NCI-H1436 treated with DMSO at 0.1 percent for 48 hours (cell line): Measurements from ENCODE around the gene KRT3.
"Not testable (repeated sequence)": the region's sequence is repeated elsewhere in the genome, so short reads cannot be mapped to it uniquely, and the experiment has no call there.

ENCODE experiments used
- DNase-seq: peaks from one replicate; lab custom pipeline; 2025; lab: John Stamatoyannopoulos, UW

The KRT3 gene

DNA sequence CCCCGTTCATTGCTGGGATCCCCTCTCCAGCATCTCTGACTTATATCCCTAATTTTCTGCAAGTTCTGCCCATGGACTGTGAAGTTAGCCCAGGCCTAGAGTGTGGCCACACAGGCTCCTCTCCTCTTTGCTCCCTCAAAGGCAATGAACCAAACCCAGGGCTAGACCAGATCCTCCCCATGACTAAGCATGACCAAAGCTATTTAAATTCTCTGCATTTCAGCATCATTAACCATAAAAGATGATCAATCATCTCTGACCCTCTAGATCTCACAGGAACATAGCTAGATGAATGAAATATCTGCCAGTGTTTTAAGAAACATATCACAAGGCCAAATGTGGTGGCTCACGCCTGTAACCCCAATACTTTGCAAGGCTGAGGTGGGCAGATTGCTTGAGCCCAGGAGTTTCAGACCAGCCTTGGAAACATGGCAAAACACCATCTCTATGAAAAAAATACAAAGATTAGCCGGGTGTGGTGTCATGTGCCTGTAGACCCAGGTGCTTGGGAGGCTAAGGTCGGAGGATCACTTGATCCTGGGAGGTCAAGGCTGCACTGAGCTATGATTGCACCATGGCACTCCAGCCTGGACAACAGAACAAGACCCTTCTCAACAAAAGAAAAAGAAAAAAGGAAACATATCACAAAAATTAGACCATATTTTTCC lies 2.2 kb upstream of the KRT3 start:
- DNase-seq, result no peak

DNA sequence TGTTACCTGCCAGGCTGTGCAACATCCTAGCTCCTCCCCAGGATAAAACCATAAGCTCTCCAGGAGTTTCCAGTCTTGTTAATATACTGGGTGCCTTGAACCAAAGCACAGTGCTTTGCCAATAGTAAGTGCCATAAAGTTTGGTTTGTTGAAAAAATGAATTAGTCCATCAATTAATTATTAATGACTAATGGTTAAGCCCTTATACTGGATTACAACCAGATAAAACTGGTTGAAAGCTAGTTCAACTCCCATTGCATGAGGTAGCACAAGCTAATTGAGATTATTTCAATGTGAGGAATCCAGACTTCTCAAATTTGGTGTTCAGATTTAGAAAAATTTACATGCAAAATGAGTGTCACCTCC lies 1.6 kb upstream of the KRT3 start:
- no peak for DNase-seq

DNA sequence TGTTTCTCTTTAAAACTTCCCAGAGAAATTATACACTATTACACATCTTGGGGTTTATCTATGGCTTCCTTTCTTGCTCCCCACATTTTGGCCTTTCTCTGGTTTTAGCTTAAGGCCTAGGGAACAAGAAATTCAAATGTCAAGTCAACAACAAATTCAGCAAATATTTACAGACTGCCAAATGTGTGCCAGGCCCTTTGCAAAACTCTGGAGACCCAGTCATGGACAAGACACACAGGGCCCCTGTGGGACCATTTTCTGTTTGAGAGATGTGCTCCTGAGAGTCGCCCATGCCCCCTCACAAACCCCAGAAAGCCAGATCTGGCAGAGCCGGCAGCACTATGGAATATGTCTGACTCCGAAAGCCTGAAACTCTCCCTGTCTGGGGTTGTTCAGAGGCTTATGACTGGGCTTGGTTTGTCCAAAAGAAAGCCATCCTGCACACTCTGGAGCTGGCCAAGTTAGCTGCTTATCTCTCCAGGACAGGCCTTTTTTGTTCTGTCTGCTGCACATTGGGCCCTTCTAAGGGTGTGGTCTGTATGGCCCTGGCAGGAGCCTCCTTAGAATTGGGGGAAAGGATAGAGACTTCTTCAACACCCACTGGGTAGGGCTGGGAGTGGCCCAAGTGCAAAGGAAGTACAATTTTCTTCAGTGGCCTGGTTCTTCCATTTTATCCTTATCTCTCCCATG lies 1.1 kb upstream of the KRT3 start:
- DNase-seq, result no peak

DNA sequence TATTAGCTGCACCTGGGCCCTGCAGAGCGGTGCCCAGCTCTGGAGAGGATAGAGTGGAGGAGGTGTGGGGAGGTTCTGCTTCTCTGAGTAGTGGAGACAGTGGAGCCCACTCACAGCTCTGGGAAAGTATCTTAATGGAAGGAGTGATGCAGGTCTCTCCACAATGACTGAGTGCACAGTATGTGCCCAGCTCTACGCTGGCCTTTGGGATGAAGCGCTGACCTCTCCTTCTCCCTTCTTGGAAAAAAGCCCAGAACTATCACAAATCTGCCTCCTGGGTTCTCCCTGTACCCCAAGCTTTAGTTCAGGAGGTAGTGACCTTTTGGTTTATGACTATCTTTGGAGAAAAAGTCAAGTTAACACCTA lies 495 bp upstream of the KRT3 start:
- DNase-seq, result no peak

DNA sequence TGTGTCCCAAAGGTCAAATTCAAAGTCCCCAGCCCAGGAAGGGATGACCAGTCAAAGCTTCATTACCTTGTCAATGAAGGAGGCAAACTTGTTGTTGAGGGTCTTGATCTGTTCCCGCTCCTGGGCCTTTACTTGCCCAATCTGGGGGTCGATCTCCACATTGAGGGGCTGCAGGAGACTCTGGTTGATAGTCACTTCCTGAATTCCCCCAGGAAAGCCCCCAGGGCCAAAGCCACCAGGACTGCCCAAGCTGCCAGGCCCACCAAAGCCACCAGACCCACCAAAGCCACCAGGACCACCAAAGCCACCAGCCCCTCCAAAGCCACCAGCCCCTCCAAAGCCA lies 614 bp downstream of the KRT3 start:
- DNase-seq, result not testable (repeated sequence)

GRCh38 chr12:52794479-52795331 lies 1.2 kb downstream of the KRT3 start:
- no peak for DNase-seq

GRCh38 chr12:52792185-52793029 lies 3.5 kb downstream of the KRT3 start:
- DNase-seq, result no peak

GRCh38 chr12:52791271-52792184 lies 4.4 kb downstream of the KRT3 start:
- no peak for DNase-seq

DNA sequence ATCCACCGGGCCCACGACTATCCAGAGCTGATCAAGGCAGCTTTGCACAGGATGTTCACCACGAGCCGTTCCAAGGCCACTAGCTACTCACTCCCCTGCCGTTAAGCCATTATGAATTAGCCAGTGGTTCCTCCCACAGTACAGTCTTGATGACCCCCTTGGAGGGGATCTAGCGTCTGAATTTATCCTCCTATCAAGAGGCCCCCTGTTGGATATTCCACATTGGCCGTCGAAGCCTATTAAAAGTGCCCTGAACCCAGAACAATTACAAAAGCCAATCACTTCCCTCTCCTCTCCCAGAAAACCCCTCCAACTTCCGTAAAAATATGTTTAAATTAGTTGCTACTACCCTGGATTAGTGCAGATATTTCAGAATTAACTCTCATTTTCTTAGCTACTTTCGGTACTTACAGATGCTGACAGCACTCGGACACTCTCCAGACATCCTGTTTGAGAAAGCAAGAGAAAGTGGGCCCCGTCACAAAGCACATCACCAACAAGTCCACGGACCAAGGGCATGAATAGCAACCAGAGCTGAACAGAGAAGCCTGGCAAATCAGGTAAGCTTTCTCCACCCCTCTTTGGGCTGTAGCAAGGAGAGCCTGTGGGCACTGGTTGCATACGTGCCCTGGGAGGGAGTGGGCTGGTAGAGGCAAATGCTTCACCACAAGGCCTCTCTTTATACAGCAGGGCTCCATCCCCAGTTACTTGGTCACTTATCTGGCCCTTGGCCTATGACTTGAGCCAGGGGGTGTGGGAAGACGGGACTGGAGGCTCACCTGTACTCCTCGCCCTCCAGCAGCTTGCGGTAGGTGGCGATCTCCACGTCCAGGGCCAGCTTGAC lies 5.3 kb downstream of the KRT3 start:
- no peak for DNase-seq

- no peak for DNase-seq
Measured at GRCh38 chr12:52789637-52790426, 6.1 kb downstream of the KRT3 start.

DNA sequence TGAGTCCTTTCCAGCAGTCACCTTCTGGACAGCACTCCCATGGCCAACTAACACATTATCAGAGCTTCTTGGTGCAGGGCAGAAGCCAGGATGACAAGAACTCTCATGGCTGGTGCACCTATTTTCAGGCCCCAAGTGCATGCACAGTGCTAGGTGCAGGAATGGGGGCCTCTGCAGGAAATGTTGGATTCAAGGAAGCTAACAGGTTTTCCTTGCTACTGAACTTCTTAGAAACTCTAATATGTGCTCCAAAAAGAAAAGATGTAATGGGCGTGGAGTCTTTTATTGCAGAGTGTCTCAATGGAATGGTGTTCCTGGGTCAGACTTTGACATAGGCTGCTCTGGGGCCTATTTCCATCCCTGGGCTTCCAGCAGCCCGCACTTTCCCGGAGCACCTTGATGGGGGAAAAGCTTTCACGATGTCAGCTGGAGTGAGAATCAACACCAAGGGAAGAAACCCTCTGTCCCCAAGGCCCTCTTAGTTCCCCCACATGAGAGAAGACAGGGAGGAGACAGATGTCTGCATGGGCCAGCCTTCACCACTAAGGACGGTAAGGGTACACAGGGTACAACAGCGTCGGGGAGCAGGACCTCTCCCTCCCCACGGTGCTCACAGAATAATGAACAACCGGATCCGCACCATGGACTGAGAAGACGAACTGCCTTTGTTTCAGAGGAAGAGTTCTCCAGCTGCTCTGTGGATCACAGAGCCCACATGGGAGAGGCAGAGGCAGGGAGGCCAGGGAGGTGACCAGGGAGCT lies 6.9 kb downstream of the KRT3 start:
- DNase-seq, result no peak

DNA sequence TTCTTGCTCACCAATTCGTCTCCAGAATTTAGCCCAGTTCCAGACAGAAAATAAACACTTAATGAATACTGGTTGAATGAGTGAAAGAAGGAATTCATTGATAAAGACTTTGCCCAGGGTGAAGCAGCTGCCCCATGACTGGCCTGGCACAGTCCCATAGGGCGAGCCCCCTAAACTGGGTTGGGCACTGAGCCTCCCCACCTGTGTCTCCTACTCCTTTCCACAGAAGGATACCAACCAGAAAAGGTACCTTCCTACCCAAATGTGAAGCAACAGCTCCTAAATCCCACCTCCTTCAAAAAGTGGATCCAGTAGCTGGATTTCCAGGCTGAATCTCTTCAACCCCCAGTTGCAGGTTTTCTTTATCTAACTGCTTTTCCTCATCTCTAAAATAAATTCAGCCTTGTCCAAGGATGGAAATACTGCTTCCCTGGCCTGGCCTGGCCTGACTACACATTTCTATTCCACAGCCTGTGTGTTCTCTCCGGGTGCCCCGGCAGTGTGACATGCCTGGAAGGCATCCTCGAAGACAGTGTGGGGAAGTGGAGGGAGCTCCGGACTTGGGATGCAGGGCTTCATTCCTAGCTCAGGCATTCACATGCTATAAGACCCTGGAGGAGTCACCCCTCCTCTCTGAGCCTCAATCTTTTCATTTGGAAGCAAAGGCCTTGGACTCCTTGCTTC lies 7.6 kb downstream of the KRT3 start:
- DNase-seq, result no peak

GRCh38 chr12:52787324-52788191 lies 8.4 kb downstream of the KRT3 start:
- DNase-seq, result no peak

DNA sequence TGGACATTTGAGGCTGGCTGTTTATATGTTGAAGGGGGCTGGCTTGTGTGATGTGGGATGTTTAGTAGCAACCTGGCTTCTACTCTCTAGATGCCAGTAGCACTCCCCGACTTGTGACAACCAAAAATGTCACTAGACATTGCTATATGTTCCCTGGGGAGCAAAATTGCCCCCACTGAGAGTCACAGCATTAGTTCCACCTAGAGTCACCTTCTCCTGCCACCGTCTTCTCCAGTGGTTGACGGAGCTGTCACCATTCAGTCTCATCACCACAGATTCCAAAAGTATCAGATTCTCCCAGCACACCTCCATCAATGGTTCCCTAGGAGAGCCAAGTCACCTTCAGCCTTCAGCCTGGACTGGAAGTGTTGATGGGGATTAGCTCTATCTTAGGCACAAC lies 11.0 kb downstream of the KRT3 start:
- no peak for DNase-seq

DNA sequence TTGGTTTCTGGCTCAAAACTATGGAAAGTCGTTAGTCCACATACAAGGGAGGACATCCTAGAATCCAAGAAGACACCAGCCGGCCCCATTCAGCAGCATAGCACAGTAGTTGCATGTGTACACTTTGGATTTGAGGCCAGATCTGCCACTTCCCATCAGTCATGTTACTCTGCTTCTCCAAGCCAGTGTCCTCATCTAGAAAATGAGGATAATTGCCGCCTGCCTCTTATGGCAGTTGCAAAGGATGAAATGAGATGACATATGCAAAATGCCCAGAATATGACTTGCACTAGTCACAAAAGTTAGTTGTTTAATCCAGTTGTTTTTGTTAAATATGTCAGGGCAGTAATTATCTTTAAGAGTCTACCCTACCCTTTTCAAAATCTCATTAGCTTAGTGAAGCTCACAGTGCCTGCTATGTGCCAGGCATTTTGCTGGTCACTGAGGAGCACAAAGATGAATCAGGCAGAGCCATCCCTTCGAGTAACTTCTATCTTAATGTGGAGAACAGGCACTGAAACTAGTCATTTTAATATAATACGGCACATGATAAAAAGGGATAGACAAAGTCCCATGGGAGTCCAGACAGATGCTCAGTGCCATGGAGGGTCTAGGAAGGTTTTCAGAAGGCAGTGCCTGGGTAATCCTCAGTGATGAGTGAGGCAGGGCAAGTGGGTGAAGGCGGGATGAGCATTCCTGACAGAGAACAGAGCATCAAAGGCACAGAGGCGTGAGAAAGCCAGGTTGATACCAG lies 12.2 kb downstream of the KRT3 start:
- DNase-seq, result no peak

- DNase-seq, result no peak
Measured at GRCh38 chr12:52782502-52782901, 13.4 kb downstream of the KRT3 start.
